ENCODE results near the gene EXOSC1. TPM values are rescaled to one million over a fixed set of nuclear protein-coding genes. Genes with fewer than 3 reads are reported as not detected.
"Not testable (repeated sequence)": the region's sequence is repeated elsewhere in the genome, so short reads cannot be mapped to it uniquely, and the experiment has no call there.

EXOSC1 gene
- polyA plus RNA-seq, 1 of the 3 experiments (the other 2 are of a cell fraction): 49.0 TPM

GRCh38 chr10:97406483-97406882 is 39.3 kb downstream of the EXOSC1 start:
- 93% methylated on average over 7 of the region's 7 CpGs for WGBS (ENCODE audit: low lambda C conversion rate)
- CTCF ChIA-PET: interaction anchor here (0.6 to 2.9 kb wide), 19 partner anchors 9 to 322 kb away, joined by 3 to 35 read pairs (median 3); partner anchors contain the start of gene ANKRD2

DNA sequence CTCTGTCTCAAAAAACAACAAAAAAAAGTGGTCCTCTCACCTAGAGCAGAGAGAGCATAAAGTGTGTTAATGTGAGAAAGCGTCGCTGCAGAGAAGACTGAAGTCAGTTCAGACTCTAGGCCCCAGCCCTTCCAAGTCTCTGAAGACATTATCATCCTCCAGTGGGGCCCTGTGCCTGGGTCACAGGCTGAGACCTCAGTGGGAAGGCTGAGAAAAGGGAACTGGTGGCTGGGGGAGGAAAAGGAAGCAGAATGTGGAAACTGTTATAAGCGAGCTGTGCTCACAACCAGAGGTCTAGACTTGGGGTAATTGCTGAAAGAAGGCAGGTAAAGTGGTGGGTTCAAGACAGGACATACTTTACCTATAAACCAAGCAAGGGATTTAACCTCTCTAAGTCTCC is 39.7 kb downstream of the EXOSC1 start:
- no peaks in the 10 kb centered on the region for H4K20me1 ChIP-seq (ENCODE audit: insufficient read depth)
- H3K9me2 ChIP-seq: no peaks in the 10 kb centered on the region
- H3K79me2 ChIP-seq (ENCODE audit: insufficient read depth): 0 out of 2 replicates have a peak, but pooled peaks cover under 1% of the 10 kb centered on the region
- H3K9ac ChIP-seq: no peak overlapping the region
- H3K4me3 ChIP-seq (ENCODE audit: low read depth in 2 of 2, low read length in 1 of 2): no peak overlapping the region
- POLR2A ChIA-PET: no interaction called here
- no peak for TF ChIP-seq NFIC (IDR thresholded peaks at IDR 0.05; ENCODE audit: borderline replicate concordance)
- no peak for TF ChIP-seq GABPA (IDR thresholded peaks at IDR 0.05; ENCODE audit: low read depth)
- no peak for TF ChIP-seq CHD2 (IDR thresholded peaks at IDR 0.05; ENCODE audit: low read length, partially characterized antibody)
- no peak for TF ChIP-seq FOXJ3 (CRISPR knock-in tag; IDR thresholded peaks at IDR 0.05)
- TF ChIP-seq PBX3 (IDR thresholded peaks at IDR 0.05): no peak
- TF ChIP-seq RFX5 (IDR thresholded peaks at IDR 0.05; ENCODE audit: low read length): no peak
- no peak for TF ChIP-seq MAX (IDR thresholded peaks at IDR 0.05; ENCODE audit: low read depth)
- TF ChIP-seq GATA2 (CRISPR knock-in tag; IDR thresholded peaks at IDR 0.05): no peak
- TF ChIP-seq EP300 (IDR thresholded peaks at IDR 0.05; ENCODE audit: borderline replicate concordance in 1 of 2, low read depth in 1 of 2, low read length in 1 of 2): no peak
- peaks cover 7% of the 10 kb centered on the region for H3F3A ChIP-seq (replicated peaks; ENCODE audit: insufficient read depth)
- no peak overlapping the region for H3K27ac ChIP-seq (ENCODE audit: low read depth in 2 of 2, low read length in 1 of 2)
- no peak overlapping the region for H2AFZ ChIP-seq (ENCODE audit: low read depth)
- CTCF ChIA-PET: interaction anchor here (0.7 to 2.9 kb wide), 6 partner anchors 16 to 147 kb away, joined by 3 to 35 read pairs (median 3); no protein-coding TSS in a partner anchor
- no peaks in the 10 kb centered on the region for H3K9me3 ChIP-seq
- no peaks in the 10 kb centered on the region for H3K27me3 ChIP-seq (ENCODE audit: insufficient read depth)
- H3K4me2 ChIP-seq: no peak overlapping the region
- H3K36me3 ChIP-seq (replicated peaks in 1 of 2; ENCODE audit: control insufficient read depth in 1 of 2, insufficient read depth in 2 of 2, low read length in 1 of 2): no peaks in the 10 kb centered on the region
- DNase-seq: no peak
- peaks cover 0 to 4% of the 10 kb centered on the region in 2 experiments; a peak in 1 of 4 replicates for H3K4me1 ChIP-seq (ENCODE audit: control insufficient read depth in 1 of 2, insufficient read depth in 2 of 2, low read depth in 1 of 2, low read length in 1 of 2)
- WGBS (ENCODE audit: low lambda C conversion rate): 79% methylated on average over 3 of the region's 3 CpGs

More at GRCh38 chr10:97406483-97406882, 39.3 kb downstream of the EXOSC1 start:
- H3K9me2 ChIP-seq; H3K36me3 ChIP-seq (replicated peaks in 1 of 2; ENCODE audit: control insufficient read depth in 1 of 2, insufficient read depth in 2 of 2, low read length in 1 of 2); H3K9me3 ChIP-seq; DNase-seq; H3K4me1 ChIP-seq (ENCODE audit: control insufficient read depth in 1 of 2, insufficient read depth in 2 of 2, low read depth in 1 of 2, low read length in 1 of 2); H3K4me2 ChIP-seq; H3K4me3 ChIP-seq (ENCODE audit: low read depth in 2 of 2, low read length in 1 of 2); H3K27ac ChIP-seq (ENCODE audit: low read depth in 2 of 2, low read length in 1 of 2); H3K9ac ChIP-seq; H2AFZ ChIP-seq (ENCODE audit: low read depth); H3K27me3 ChIP-seq (ENCODE audit: insufficient read depth); H3F3A ChIP-seq (replicated peaks; ENCODE audit: insufficient read depth); H4K20me1 ChIP-seq (ENCODE audit: insufficient read depth); H3K79me2 ChIP-seq (ENCODE audit: insufficient read depth): not testable (repeated sequence)
- POLR2A ChIA-PET: interaction anchor here (0.6 kb wide), 1 partner anchor 9 kb away, joined by 4 read pairs; no protein-coding TSS in a partner anchor

GRCh38 chr10:97404044-97404443 is 41.8 kb downstream of the EXOSC1 start:
- peaks cover 14% of the 10 kb centered on the region for H3F3A ChIP-seq (replicated peaks; ENCODE audit: insufficient read depth)
- H3K27ac ChIP-seq (ENCODE audit: low read depth in 2 of 2, low read length in 1 of 2): no peak overlapping the region
- CTCF ChIA-PET: interaction anchor here (0.7 kb wide), 1 partner anchor 14 kb away, joined by 3 read pairs; no protein-coding TSS in a partner anchor
- H3K9ac ChIP-seq: no peak overlapping the region
- peaks cover 3 to 4% of the 10 kb centered on the region in 2 experiments; a peak in 2 of 4 replicates for H3K4me1 ChIP-seq (ENCODE audit: control insufficient read depth in 1 of 2, insufficient read depth in 2 of 2, low read depth in 1 of 2, low read length in 1 of 2)
- no peaks in the 10 kb centered on the region for H3K9me2 ChIP-seq
- no peak overlapping the region for H2AFZ ChIP-seq (ENCODE audit: low read depth)
- H3K27me3 ChIP-seq (ENCODE audit: insufficient read depth): no peaks in the 10 kb centered on the region
- TF ChIP-seq RXRA (IDR thresholded peaks at IDR 0.05; ENCODE audit: borderline replicate concordance, low read depth): no peak
- no peak for TF ChIP-seq SMC3 (IDR thresholded peaks at IDR 0.05; ENCODE audit: low read depth, low read length)
- no peak overlapping the region for H3K4me2 ChIP-seq
- no peaks in the 10 kb centered on the region for H4K20me1 ChIP-seq (ENCODE audit: insufficient read depth)
- no peaks in the 10 kb centered on the region for H3K9me3 ChIP-seq
- H3K79me2 ChIP-seq (ENCODE audit: insufficient read depth): peaks cover 21% of the 10 kb centered on the region
- POLR2A ChIA-PET: interaction anchor here (0.6 kb wide), 1 partner anchor 1084 kb away, joined by 3 read pairs; no protein-coding TSS in a partner anchor
- peaks cover 0 to 8% of the 10 kb centered on the region in 2 experiments for H3K36me3 ChIP-seq (replicated peaks in 1 of 2; ENCODE audit: control insufficient read depth in 1 of 2, insufficient read depth in 2 of 2, low read length in 1 of 2)
- H3K4me3 ChIP-seq (ENCODE audit: low read depth in 2 of 2, low read length in 1 of 2): no peak overlapping the region
- DNase-seq: no peak
